Ovary (tissue), 3 donors: ENCODE data around the gene SLC22A1.

Source experiments
- EP300 ChIP-seq: sonication (generic); formaldehyde crosslinking; IDR thresholded peaks from one replicate; pipeline ENCODE4 v1.6.1; 2017; ENCODE audit warnings: antibody characterized with exemption
- TF ChIP-seq, protein P1 (sequence below), 3 donors: fragments of 450-650 bp in 2 of 3; fragments of 200-600 bp in 1 of 3; IDR thresholded peaks; one replicate each; pipeline versions ENCODE4 v1.5.1 to v1.8.0; 2016 to 2022; ENCODE audit warnings: antibody characterized with exemption in 3 of 3, mild to moderate bottlenecking in 1 of 3
- donor health status: DM: no; HTN: no; CAD: no.

DNA sequence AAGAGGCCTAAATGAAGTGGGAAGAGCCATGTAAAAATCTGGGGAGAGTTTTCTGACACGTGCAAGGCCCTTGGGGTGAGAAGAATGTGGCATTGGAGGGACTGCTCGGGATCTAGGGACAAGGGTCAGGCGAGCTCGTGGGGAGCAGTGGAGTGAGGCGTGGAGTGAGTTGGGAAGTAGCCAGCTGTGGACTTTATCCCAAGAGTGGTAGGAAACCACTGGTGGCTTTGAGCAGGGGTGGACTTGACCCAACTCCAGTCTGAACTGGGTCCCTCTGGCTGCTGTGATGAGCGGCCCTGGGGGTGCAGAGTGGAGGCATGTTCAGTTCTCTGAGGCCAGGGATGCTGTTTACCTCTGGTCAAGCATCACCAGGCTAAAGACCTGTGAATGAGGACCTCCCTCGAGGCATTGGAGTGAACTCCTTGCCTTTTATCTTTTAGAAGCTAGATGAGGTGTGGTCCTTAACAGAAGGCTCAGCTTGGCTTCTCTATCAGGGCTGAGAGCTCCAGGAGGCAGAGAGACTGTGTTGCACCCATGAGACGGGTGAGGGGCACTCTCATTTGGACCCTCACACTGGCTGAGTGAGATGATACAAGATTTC lies 20.6 kb downstream of the SLC22A1 start:
- no peak for TF ChIP-seq EP300
- TF ChIP-seq, protein P1, sequence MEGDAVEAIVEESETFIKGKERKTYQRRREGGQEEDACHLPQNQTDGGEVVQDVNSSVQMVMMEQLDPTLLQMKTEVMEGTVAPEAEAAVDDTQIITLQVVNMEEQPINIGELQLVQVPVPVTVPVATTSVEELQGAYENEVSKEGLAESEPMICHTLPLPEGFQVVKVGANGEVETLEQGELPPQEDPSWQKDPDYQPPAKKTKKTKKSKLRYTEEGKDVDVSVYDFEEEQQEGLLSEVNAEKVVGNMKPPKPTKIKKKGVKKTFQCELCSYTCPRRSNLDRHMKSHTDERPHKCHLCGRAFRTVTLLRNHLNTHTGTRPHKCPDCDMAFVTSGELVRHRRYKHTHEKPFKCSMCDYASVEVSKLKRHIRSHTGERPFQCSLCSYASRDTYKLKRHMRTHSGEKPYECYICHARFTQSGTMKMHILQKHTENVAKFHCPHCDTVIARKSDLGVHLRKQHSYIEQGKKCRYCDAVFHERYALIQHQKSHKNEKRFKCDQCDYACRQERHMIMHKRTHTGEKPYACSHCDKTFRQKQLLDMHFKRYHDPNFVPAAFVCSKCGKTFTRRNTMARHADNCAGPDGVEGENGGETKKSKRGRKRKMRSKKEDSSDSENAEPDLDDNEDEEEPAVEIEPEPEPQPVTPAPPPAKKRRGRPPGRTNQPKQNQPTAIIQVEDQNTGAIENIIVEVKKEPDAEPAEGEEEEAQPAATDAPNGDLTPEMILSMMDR (IDR thresholded peaks at IDR 0.05), result no peak
